Left ventricle myocardium inferior (tissue), 1 donor: ENCODE data around the gene COMT. TPM values are rescaled to one million over a fixed set of nuclear protein-coding genes. Genes with fewer than 3 reads are reported as not detected.

ENCODE experiments used
- DNase-seq: peaks from one replicate; pipeline ENCODE4 v3.0.0-alpha.2; 2020
- H3K27ac ChIP-seq: fragments of 200-600 bp; replicated peaks from 2 replicates; pipeline ENCODE4 v1.8.0; 2021
- H3K27me3 ChIP-seq: fragments of 200-600 bp; 2 replicates; pipeline ENCODE4 v1.8.0; 2021; ENCODE audit warnings: low read depth
- H3K36me3 ChIP-seq: fragments of 200-600 bp; 2 replicates; pipeline ENCODE4 v1.8.0; 2021
- H3K4me1 ChIP-seq: fragments of 200-600 bp; 2 replicates; pipeline ENCODE4 v1.8.0; 2021
- H3K4me3 ChIP-seq: fragments of 200-600 bp; 2 replicates; pipeline ENCODE4 v1.8.0; 2021; ENCODE audit warnings: mild to moderate bottlenecking, moderate library complexity
- H3K9me3 ChIP-seq: fragments of 200-600 bp; replicated peaks from 2 replicates; pipeline ENCODE4 v1.8.0; 2021
- intact Hi-C: fragments of 100-400 bp; cut with micrococcal nuclease; formaldehyde crosslinking; loops from one replicate; pipeline ENCODE4 v1.11.0; 2022
- total RNA-seq: library from RNA; stranded (reverse); fragmentation: NEBNext Ultra II Directional; extraction: Animal tissue kit (Norgen Biotek cat#: 25700); gene quantifications from one replicate; pipeline ENCODE4 v1.2.1, GENCODE V29; 2021
- TF ChIP-seq, protein P1 (sequence below): fragments of 200-600 bp; IDR thresholded peaks from 2 replicates; pipeline ENCODE4 v1.8.0; 2021; ENCODE audit warnings: antibody characterized with exemption, mild to moderate bottlenecking, borderline replicate concordance
- donor health status: DM: no; HTN: yes; CAD: no; lungs with severe emphysema.

COMT gene
- total RNA-seq, 1 donor from 2014 or later: 81.5 TPM

DNA sequence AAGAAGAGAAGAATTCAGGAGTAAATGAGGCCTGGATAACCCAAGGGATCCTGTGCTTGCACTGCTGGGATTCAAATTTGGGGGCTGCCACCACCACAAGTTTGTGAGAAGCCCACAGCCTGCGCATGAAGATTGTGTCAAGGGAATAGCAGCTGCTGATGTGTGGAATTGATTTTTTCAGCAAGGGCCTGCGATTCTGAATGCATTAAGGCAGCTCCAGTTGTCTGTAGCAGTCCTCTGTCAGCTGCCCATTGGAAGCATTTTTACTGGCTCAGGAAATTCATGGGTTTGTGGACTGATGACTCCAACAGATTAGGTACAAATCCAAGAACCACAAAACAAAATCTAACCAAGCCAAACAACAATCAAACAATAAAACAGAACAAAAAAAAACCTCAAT, 61.1 kb downstream of the COMT start:
- Histone ChIP-seq H3K27me3 (no peaks in the 10 kb centered on the region), H3K4me1 (peaks cover 44% of the 10 kb centered on the region), H3K36me3 (no peaks in the 10 kb centered on the region), H3K4me3 (no peak overlapping the region), H3K27ac (peak overlapping the region; percentile 81), H3K9me3 (peaks cover 21% of the 10 kb centered on the region)
- intact Hi-C loops: no loop called here
- TF ChIP-seq, protein P1, sequence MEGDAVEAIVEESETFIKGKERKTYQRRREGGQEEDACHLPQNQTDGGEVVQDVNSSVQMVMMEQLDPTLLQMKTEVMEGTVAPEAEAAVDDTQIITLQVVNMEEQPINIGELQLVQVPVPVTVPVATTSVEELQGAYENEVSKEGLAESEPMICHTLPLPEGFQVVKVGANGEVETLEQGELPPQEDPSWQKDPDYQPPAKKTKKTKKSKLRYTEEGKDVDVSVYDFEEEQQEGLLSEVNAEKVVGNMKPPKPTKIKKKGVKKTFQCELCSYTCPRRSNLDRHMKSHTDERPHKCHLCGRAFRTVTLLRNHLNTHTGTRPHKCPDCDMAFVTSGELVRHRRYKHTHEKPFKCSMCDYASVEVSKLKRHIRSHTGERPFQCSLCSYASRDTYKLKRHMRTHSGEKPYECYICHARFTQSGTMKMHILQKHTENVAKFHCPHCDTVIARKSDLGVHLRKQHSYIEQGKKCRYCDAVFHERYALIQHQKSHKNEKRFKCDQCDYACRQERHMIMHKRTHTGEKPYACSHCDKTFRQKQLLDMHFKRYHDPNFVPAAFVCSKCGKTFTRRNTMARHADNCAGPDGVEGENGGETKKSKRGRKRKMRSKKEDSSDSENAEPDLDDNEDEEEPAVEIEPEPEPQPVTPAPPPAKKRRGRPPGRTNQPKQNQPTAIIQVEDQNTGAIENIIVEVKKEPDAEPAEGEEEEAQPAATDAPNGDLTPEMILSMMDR: no peak
- no peak for DNase-seq

DNA sequence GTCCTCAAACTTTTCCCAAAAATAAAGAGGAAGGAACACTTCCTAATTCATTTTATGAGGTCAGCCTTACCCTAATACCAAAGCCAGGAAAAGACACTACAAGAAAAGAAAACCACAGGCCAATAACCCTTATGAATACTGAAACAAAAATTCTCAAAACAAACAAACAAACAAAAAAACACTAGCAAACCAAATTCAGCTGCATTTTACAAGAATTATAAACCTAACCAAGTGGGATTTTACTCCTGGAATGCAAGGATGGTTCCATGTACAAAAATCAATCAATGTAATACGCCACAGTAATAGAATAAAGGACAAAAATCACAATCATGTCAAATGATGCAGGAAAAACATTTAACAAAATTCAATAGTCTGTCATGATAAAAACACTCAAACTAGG, 61.7 kb downstream of the COMT start:
- Histone ChIP-seq H3K27me3 (no peaks in the 10 kb centered on the region), H3K9me3 (peaks cover 21% of the 10 kb centered on the region), H3K36me3 (no peaks in the 10 kb centered on the region), H3K4me3 (no peak overlapping the region), H3K27ac (no peak overlapping the region), H3K4me1 (peaks cover 38% of the 10 kb centered on the region)
- TF ChIP-seq, protein P1: no peak
- intact Hi-C loops: no loop called here
- DNase-seq: no peak

DNA sequence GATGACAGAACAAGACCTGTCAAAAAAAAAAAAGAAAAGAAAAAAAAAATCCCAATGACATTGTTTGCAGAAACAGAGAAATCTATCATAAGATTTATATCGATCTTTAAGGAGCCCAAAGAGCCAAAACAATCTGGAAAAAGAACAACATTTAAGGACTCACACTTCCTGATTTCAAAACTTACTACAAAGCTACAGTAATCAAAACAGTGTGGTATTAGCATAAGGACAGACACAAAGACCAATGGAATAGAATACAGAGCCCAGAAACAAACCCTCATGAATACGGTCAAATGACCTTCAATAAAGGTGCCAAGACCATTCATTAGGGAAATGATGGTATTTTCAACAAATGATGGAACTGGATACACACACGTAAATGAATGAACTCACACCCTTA, 62.9 kb downstream of the COMT start:
- H3K36me3 ChIP-seq: no peaks in the 10 kb centered on the region
- intact Hi-C loops: no loop called here
- peaks cover 26% of the 10 kb centered on the region for H3K4me1 ChIP-seq
- peaks cover 21% of the 10 kb centered on the region for H3K9me3 ChIP-seq
- H3K27me3 ChIP-seq: no peaks in the 10 kb centered on the region
- H3K4me3 ChIP-seq: no peak overlapping the region
- DNase-seq: no peak
- TF ChIP-seq, protein P1: no peak
- H3K27ac ChIP-seq: no peak overlapping the region

DNA sequence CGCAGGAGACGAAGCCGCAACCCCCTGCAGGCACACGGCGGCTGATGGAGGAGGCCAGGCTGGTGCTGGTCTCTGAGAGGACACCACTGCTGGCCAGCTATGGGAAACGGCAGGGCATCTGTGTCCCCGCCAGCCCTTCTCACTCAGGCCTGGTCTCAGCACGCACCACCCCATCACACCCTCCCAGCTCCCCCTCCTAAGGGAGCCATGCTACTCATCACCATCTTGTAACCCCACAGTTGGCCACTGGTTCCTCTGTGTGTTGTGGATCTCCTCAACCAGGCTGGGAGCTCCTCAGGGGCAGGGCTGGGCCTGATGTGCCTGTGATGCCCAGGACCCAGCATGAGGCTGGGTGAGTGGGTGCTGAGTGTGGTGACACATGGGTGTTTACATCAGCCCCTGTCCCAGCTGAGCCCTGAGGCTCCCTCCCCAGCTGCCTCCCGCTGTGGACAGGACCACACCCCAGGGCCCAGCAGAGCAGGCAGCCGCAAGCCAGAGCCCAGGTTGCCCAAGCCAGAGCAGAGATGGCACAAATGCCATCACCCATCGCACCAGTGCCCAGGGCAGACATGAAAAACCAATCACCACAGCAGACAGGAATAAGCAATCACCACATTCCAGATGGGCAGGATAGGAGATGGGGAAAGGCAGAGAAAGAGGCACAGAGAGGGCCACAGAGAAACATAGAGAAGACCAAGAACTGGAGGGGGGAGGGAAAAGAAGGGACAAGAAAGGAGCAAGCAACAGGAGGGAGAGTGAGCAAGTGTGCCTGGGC, 66.8 kb downstream of the COMT start:
- TF ChIP-seq, protein P1: no peak
- no peaks in the 10 kb centered on the region for H3K27me3 ChIP-seq
- H3K36me3 ChIP-seq: no peaks in the 10 kb centered on the region
- H3K4me3 ChIP-seq: no peak overlapping the region
- DNase-seq: no peak
- intact Hi-C loops: no loop called here
- H3K27ac ChIP-seq: no peak overlapping the region
- H3K9me3 ChIP-seq: peaks cover 13% of the 10 kb centered on the region
- H3K4me1 ChIP-seq: peaks cover 23% of the 10 kb centered on the region

DNA sequence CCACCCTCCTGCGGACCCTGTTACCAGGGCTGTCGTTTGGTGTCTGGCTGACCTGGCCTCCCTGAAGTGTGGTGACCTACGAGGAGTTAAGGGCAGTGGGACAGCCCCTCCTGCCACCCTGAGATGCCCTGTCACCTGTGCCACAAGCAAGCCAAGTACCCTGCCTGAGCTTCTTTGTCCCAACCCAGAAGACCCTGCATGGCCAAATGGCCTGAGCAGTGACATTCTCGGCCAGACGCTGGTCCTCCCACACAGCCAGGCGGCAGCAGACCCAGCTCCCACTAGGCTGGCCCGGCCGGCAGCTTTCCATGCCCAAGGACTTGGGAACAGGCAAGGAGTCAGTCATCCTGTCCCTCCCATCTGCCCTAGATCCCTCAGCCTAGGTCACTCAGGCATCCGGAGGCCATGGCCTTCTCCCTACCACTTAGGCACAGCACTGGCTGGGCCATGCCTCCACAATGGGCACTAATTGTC, 67.5 kb downstream of the COMT start:
- TF ChIP-seq, protein P1: no peak
- H3K36me3 ChIP-seq: no peaks in the 10 kb centered on the region
- H3K4me1 ChIP-seq: peaks cover 28% of the 10 kb centered on the region
- intact Hi-C loops: no loop called here
- DNase-seq: no peak
- H3K4me3 ChIP-seq: no peak overlapping the region
- peaks cover 7% of the 10 kb centered on the region for H3K9me3 ChIP-seq
- no peaks in the 10 kb centered on the region for H3K27me3 ChIP-seq
- H3K27ac ChIP-seq: no peak overlapping the region
